GM18520 (cell line): ENCODE measurements around the gene GET4.
A peak's percentile ranks its signal among the peaks of the same experiment; 100 is the strongest.

Experiments used
- ATAC-seq: cut with Tn5 transposase; IDR thresholded peaks from one replicate; pipeline ENCODE4 v1.9.1; 2021; ENCODE audit not compliant: unreplicated experiment

The GET4 gene

DNA sequence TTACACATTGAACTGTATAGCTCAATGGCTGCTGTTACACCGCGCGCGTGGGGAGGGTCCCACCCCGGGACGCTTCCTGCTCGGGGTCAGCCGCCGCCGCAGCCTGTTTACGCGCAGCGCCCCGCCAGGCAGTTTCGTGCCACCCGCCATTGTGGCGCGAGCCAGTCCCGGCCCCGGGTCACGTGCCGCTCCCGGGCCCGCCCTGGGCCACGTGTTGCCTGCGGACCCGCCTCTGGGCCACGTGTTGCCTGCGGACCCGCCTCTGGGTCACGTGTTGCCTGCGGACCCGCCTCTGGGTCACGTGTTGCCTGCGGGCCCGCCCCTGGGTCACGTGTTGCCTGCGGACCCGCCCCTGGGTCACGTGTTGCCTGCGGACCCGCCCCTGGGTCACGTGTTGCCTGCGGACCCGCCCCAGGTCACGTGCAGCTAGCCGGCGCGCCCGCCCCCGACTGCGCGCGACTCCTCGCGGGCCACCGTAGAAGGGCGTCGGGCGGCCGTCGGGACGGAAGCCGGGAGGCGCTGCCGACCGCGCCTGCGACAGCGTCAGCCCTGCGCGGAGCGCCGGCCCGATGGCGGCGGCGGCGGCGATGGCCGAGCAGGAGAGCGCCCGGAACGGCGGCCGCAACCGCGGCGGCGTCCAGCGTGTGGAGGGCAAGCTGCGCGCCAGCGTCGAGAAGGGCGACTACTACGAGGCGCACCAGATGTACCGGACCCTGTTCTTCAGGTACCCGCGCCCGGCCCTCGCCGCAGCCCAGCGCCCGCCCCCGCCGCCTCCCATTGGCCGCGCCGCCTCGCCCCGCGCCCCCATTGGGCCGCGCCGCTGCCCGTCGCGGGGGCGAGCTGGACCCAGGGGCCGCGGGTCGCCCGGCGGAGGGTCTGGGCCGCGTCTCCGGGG lies at the start of gene GET4:
Gene GET4, plus strand, starts transcription at position 478 of the 895 bp plus-strand sequence. Its CDS starts 92 bp downstream, at position 570.
- peak; percentile 63 for ATAC-seq

- no peak for ATAC-seq
These were observed 47.4 kb upstream of the GET4 start for GRCh38 chr7:828793-829561.

GRCh38 chr7:830069-830468 lies 46.3 kb upstream of the GET4 start:
- no peak for ATAC-seq

DNA sequence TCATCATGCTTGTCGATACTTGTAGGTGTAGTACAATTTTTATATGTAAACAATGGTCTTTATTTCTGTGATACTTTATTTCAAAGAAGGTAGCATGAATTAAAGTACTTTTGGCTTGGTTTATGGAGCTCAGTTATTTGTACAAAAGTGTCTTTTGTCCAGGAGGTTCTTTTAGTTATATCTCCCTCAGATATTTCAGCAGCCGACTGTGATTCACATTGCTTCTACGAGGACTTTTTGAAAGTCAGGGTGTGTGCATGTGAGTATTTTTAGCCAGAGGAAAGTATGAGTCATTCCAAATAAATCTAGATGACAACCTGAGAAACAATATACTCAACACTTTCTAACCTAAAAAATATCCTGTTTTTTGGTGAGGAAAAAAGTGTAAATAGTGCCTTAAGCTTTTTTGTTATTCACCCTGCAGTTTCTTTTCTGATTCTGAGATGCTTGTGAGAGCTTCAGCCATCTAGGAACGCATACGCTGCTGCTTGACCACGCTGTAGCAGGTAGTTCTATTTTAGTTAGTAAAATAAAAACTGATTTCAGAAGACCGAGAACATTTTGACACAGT lies 44.7 kb upstream of the GET4 start:
- ATAC-seq, result peak; percentile 60

GRCh38 chr7:832167-832967 lies 44.0 kb upstream of the GET4 start, which contains the start of gene SUN1:
Gene SUN1, plus strand, starts transcription at chr7:832476. Its CDS starts 49 bp downstream, at chr7:832525.
- ATAC-seq, result peak; percentile 20

DNA sequence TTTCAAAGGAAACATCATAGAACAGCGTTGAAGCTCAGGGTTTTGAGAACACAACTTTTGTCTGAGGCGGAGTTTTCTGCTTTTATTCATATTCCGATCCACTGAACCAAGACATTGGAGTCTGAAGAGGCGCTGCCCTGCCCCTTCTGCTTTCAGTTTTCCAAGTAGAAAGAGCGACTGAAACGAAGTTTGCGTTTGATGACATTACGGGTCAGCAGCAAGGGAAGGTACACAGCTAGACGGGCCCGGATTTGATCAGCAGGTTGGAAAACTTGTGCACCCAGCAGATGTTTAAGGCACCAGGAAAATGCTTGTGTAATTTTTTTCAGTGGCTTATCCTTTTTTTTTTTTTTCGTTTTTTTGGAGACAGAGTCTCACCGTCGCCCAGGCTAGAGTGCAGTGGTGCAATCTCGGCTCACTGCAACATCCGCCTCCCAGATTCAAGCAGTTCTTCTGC lies 43.4 kb upstream of the GET4 start:
- ATAC-seq, result no peak

- no peak for ATAC-seq
These were observed 42.6 kb upstream of the GET4 start for GRCh38 chr7:833601-834258.

DNA sequence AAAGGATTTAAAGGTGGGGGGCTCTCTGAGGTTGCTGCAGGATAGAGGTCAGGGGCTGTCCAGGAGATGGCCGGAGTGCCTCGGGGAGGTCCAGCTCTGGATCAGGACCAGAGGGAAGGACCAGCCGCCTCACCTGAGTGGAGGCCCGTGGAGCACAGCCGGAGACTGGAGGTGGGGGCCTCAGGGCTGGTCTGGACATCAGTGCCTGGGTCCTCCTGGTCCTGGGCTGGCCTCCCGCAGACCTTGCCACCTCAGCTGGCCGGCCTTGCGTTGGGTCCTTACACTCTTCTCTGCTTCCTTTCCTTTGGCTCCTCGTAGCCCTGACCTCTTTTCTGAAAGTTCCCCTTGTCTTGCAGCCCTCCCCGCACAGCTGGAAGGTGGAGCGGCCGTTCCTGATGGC lies 42.1 kb upstream of the GET4 start:
- ATAC-seq, result no peak

- no peak for ATAC-seq
These were observed 41.3 kb upstream of the GET4 start for GRCh38 chr7:835021-835420.

DNA sequence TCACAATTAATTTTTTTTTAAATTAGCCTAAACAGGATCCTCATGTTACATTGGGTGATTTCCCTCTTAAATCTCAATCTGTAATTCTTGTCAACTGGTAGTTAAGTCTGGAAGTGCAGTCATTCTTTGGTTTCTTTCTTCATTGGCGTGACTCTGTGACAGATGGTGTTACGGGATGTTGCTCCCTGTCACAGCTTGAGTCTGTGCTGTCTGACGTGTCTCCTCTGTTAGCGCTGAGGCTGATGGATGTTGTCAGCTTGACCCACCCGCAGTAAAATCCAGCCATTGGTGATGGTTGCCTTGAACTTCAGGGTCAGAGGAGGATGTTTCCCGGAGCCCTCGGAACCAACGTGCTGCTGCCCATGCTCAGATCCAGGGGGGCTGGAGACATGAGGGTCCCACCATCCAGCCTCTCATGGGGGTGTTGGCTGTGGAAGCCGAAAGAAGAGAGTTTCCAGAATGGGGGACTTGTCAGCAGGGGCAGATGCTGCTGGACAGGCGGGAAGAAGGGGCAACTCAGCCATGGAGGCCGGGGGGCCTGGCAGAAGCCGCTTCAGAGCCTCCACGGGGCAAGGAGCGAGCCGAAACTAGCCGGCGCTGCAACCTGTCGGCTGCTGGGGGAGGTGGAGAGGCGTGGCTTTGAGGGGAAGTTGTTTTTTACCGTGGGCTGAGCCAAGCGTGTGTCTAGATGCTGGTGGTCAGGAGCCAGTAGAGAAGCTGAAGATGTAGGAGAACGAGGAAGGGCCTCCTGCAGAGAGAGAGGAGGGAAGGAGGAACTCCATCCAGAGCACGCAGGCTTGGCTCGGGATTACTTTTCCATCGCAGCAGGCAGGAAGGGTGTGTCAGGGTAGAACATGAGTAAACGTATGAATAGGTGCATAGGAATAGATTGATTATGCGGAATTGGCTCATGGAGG lies 40.6 kb upstream of the GET4 start:
- ATAC-seq, result no peak

DNA sequence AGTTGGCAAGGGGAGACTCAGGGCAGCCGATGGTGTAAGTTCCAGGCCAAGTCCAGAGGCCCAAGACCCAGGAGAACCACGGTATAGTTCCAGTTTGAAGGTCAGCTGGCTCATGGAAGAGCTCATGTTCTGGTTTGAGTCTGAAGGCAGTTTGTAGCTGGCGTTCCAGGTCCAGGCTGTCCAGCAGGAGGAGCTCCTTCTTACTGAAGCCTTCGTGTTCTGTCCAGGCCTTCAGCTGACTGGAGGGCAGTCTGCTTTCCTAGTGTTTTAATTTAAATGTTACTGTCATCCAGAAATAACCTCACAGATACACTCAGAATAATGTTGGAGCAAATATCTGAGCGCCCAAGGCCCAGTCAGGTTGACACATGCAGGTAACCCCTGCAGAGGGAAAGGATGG lies 39.9 kb upstream of the GET4 start:
- ATAC-seq, result no peak

- no peak for ATAC-seq
These were observed 39.4 kb upstream of the GET4 start for GRCh38 chr7:837001-837400.

DNA sequence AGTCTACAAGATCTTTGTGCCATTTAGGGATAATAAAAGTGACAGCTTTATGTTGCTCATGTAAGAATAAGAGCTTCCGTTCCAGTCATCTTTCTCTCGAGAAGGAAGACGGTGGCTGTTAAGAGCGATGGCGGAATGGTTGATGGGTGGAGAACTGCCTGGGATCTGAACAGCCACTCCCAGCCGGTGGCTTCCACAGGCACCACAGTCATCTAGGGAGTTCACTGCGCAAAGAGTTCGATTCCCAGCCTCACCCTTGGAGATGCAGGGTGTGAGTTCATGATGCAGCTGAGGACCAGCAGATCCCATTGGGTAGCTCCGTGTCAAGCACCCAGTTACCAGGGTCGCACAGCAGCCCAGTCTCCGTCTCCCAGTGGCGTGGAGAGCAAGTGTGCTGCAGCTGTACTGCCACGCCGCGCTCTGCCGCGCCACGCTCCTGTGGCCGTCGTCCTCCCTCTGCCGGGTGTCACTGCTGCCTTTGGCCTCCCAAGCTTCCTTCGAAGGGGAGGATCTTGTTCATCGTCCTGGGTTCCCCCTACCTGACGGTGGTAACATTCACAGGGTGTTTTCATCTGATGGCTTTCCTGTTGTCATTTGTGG lies 36.3 kb upstream of the GET4 start:
- no peak for ATAC-seq

DNA sequence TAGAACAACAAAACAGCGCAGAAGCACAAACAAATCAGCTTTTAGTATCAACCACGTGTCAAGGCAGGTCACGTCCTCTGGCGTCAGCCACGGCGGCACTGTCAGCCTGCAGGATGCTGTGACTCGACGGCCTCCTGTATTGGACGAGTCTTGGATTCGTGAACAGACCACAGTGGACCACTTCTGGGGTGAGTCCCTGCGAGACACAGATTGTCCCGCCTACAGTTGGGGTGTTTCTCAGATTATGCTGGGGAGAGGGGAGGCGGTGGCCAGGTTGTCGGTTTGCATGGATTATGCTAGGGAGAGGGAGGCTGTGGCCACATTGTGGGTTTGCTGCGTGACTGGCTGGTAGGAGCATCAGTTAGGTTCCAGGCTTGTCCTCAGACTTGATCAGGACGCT lies 34.4 kb upstream of the GET4 start:
- ATAC-seq, result no peak

DNA sequence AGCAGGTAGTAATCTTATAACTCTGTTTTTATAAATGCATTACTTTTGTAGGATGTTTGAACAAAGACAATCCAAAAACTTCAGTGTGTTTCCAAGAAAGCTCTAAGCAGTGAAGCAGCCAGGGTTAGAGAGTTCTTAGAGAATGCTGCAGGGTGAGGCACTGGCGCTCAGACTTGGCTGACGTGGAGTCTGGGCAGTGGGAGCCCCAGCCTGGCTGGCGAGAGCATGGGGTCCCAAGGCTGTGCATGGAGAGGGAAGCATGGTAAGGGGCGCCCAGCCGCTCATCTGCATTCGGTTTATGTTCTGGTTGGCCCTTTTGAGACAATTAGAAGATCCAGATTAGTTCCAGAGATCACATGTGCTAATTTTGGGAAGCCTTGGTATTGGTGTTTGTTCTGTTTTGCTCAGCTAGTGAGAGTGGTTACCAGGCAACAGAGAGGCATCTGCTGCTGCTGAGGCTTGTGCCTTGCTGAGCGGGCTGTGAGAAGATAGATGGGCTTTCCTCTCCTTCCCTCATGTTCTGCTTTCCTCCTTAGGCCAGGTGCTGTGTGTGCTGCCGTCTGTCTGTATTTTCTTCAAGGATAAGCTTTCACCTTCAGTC lies 33.8 kb upstream of the GET4 start:
- ATAC-seq, result no peak

DNA sequence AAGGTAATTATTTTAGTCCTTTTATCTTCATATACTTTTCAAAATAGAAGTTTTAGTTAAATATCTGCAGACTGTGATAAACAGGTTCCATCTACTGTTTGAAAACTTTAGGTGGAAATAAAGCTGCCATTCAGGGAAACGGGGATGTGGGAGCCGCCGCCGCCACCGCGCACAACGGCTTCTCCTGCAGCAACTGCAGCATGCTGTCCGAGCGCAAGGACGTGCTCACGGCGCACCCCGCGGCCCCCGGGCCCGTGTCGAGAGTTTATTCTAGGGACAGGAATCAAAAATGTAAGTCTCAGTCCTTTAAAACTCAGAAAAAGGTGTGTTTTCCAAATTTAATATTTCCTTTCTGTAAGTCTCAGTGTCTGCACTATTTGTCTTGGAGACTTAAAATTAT lies 33.1 kb upstream of the GET4 start:
- no peak for ATAC-seq

DNA sequence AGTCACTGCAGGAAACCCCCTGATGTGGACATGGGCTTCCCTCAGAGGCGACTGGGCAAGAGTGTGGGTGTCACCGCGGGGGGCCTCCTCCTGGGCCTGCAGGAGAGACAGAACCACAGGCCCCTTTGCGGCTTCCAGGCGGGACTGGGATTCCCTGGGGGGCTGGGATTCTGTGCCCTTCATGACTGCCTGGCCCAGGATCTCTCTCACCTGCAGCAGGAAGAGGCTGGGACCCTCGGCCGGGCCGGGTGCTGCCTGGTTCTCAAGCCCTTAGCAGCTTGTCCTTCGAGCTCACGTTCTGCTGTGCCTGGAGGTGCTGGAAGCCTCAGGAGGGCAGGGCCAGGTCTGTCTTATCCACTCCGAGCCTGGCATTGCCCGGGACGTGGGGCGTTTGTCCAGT lies 32.3 kb upstream of the GET4 start:
- ATAC-seq, result no peak

- ATAC-seq, result no peak
These were observed 31.8 kb upstream of the GET4 start for GRCh38 chr7:844514-844913.
